ENCODE measurements around the gene DHRS4.
"Not testable (repeated sequence)": the region's sequence is repeated elsewhere in the genome, so short reads cannot be mapped to it uniquely, and the experiment has no call there.

DNA sequence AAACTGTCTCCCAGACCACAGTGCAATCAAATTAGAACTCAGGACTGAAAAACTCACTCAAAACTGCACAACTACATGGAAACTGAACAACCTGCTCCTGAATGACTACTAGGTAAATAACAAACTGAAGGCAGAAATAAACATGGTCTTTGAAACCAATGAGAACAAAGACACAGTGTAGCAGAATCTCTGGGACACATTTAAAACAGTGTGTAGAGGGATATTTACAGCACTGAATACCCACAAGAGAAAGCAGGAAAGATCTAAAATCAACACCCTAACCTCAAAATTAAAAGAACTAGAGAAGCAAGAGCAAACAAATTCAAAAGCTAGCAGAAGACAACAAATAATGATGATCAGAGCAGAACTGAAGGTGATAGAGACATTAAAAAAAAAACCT, 20.5 kb downstream of the DHRS4 start:
- TF ChIP-seq BRCA1 (IDR thresholded peaks at IDR 0.05); BRCA1 (CRISPR knock-in tag; IDR thresholded peaks at IDR 0.05); POLR2A (conservative IDR thresholded peaks at IDR 0.05); MAFK (IDR thresholded peaks at IDR 0.05; ENCODE audit: low read length): not testable (repeated sequence)
